Ishikawa (cell line): ENCODE results near the gene SYT1.

ENCODE experiments used
- CEBPB ChIP-seq: IDR thresholded peaks from 2 replicates; pipeline ENCODE4 v1.6.1; 2012
- CREB1 ChIP-seq: IDR thresholded peaks from 2 replicates; pipeline ENCODE4 v1.6.1; 2012; ENCODE audit warnings: low read depth
- EGR1 ChIP-seq: IDR thresholded peaks from 2 replicates; pipeline ENCODE4 v1.6.1; 2012
- EP300 ChIP-seq: IDR thresholded peaks from 2 replicates; pipeline ENCODE4 v1.6.1; 2012; ENCODE audit warnings: borderline replicate concordance
- FOXM1 ChIP-seq: IDR thresholded peaks from 2 replicates; pipeline ENCODE4 v1.6.1; 2012; ENCODE audit warnings: low read depth, borderline replicate concordance
- MAX ChIP-seq: IDR thresholded peaks from 2 replicates; pipeline ENCODE4 v1.6.1; 2012
- NFIC ChIP-seq: IDR thresholded peaks from 2 replicates; pipeline ENCODE4 v1.6.1; 2012
- REST ChIP-seq: IDR thresholded peaks from 2 replicates; pipeline ENCODE4 v1.6.1; 2012; ENCODE audit warnings: low read depth, mild to moderate bottlenecking
- TAF1 ChIP-seq: IDR thresholded peaks from 2 replicates; pipeline ENCODE4 v1.6.1; 2012; ENCODE audit warnings: low read depth, mild to moderate bottlenecking
- TCF12 ChIP-seq: IDR thresholded peaks from 2 replicates; pipeline ENCODE4 v1.6.1; 2012; ENCODE audit warnings: low read depth
- USF1 ChIP-seq: IDR thresholded peaks from 2 replicates; pipeline ENCODE4 v1.6.1; 2012
- YY1 ChIP-seq: IDR thresholded peaks from 2 replicates; pipeline ENCODE4 v1.6.1; 2012; ENCODE audit warnings: low read depth
- ZBTB7A ChIP-seq: IDR thresholded peaks from 2 replicates; pipeline ENCODE4 v1.6.1; 2012; ENCODE audit warnings: low read depth

- no peak for TF ChIP-seq EGR1
- TF ChIP-seq REST, result no peak
- no peak for TF ChIP-seq YY1
- TF ChIP-seq TAF1, result no peak
- no peak for TF ChIP-seq FOXM1
- TF ChIP-seq MAX, result no peak
- no peak for TF ChIP-seq NFIC
- TF ChIP-seq CEBPB, result no peak
- no peak for TF ChIP-seq USF1
- TF ChIP-seq EP300, result no peak
- no peak for TF ChIP-seq CREB1
- TF ChIP-seq TCF12, result no peak
- no peak for TF ChIP-seq ZBTB7A
Observed at GRCh38 chr12:79274501-79275064, 410.0 kb downstream of the SYT1 start.
